ENCODE results near the gene KRTAP2-4.
"Not testable (repeated sequence)": the region's sequence is repeated elsewhere in the genome, so short reads cannot be mapped to it uniquely, and the experiment has no call there.

The KRTAP2-4 gene

GRCh38 chr17:41048441-41048840 lies 17.2 kb downstream of the KRTAP2-4 start:
- DNase-seq (ENCODE audit: low spot score) = no peak
- no peak for TF ChIP-seq CTCF (IDR thresholded peaks at IDR 0.05; ENCODE audit: extremely low read depth, missing control alignments)

GRCh38 chr17:41046735-41047465 lies 18.8 kb downstream of the KRTAP2-4 start, which contains the start of gene KRTAP2-1:
KRTAP2-1 (minus strand) TSS chr17:41047316; CDS start chr17:41047267, 49 bp downstream.
- DNase-seq (ENCODE audit: low spot score) = not testable (repeated sequence)

GRCh38 chr17:41042953-41043352 lies 22.7 kb downstream of the KRTAP2-4 start:
- no peak for TF ChIP-seq CTCF (IDR thresholded peaks at IDR 0.05; ENCODE audit: extremely low read depth, missing control alignments)
- DNase-seq (ENCODE audit: low spot score) = no peak

GRCh38 chr17:41040783-41041571 lies 24.7 kb downstream of the KRTAP2-4 start, which contains the start of gene KRTAP1-1:
KRTAP1-1 (minus strand) TSS chr17:41041450; CDS start chr17:41041397, 53 bp downstream.
- not testable (repeated sequence) for DNase-seq (ENCODE audit: low spot score)

GRCh38 chr17:41037853-41038350 lies 27.8 kb downstream of the KRTAP2-4 start:
- no peak for DNase-seq (ENCODE audit: low spot score)
- TF ChIP-seq CTCF (IDR thresholded peaks at IDR 0.05; ENCODE audit: extremely low read depth, missing control alignments) = no peak

- not testable (repeated sequence) for DNase-seq (ENCODE audit: low spot score)
Observed at GRCh38 chr17:41034346-41034935, 31.2 kb downstream of the KRTAP2-4 start, which contains the start of gene KRTAP1-3. KRTAP1-3 (minus strand) TSS chr17:41034874; CDS start chr17:41034821, 53 bp downstream.

- no peak for TF ChIP-seq CTCF (IDR thresholded peaks at IDR 0.05; ENCODE audit: extremely low read depth, missing control alignments)
- no peak for DNase-seq (ENCODE audit: low spot score)
Observed at GRCh38 chr17:41029633-41030245, 35.9 kb downstream of the KRTAP2-4 start, which contains the start of gene KRTAP1-4. KRTAP1-4 (minus strand) TSS chr17:41030195; CDS start chr17:41030078, 117 bp downstream.

- DNase-seq (ENCODE audit: low spot score) = no peak
Observed at GRCh38 chr17:41026715-41027471, 38.8 kb downstream of the KRTAP2-4 start, which contains the start of gene KRTAP1-5. KRTAP1-5 (minus strand) TSS chr17:41027208; CDS start chr17:41027155, 53 bp downstream.

More at GRCh38 chr17:41026715-41027471, 38.8 kb downstream of the KRTAP2-4 start, which contains the start of gene KRTAP1-5:
- TF ChIP-seq CTCF (IDR thresholded peaks at IDR 0.05; ENCODE audit: extremely low read depth, missing control alignments) = no peak

Data from GM20000 (cell line).